Endothelial cell of umbilical vein (primary cell): Measurements from ENCODE around the gene SLC12A7. TPM values are rescaled to one million over a fixed set of nuclear protein-coding genes. Genes with fewer than 3 reads are reported as not detected.

ENCODE experiments used
- BruUV-seq: library from RNA; stranded (reverse); fragments of 400-500 nt; replicated peaks from 2 replicates; lab custom pipeline; 2021; lab: Mats Ljungman, UMichigan
- CTCF ChIA-PET: fragments of 300-600, 350-600 bp; sonication (Branson Sonifier 250); formaldehyde crosslinking; loops from one replicate; lab custom pipeline; 2021; ENCODE audit warnings: antibody characterized with exemption, inconsistent platforms; lab: Charles Lee
- POLR2A ChIA-PET: fragments of 300-600, 350-600 bp; sonication (Branson Sonifier 250); formaldehyde crosslinking; loops from one replicate; lab custom pipeline; 2021; ENCODE audit warnings: antibody characterized with exemption, inconsistent platforms; lab: Charles Lee
- DNase-seq: peaks from one replicate; pipeline ENCODE4 v3.0.0-alpha.2; 2011; ENCODE audit warnings: low read depth, low spot score
- FAIRE-seq: peaks from 2 replicates; lab custom pipeline; 2011; peaks lifted over from hg19 to GRCh38; lab: Jason Lieb, UNC
- H2AFZ ChIP-seq: 2 replicates; pipeline ENCODE4 v1.6.0; 2012; ENCODE audit warnings: low read depth, low read length, control low read depth, inconsistent platforms
- H3K27ac ChIP-seq: 2 replicates; pipeline ENCODE4 v1.5.1; 2011; ENCODE audit warnings: low read depth, mild to moderate bottlenecking, control low read depth, low read length, moderate library complexity; ENCODE audit not compliant: insufficient read depth
- H3K27me3 ChIP-seq, 2 experiments: 2 replicates each; pipeline versions ENCODE4 v1.6.0 to v1.6.1; 2011; ENCODE audit warnings: low read length in 2 of 2, mixed read lengths in 1 of 2; ENCODE audit not compliant: control insufficient read depth in 2 of 2, insufficient read depth in 2 of 2
- H3K36me3 ChIP-seq, 2 experiments: 2 replicates in 1 of 2; 3 replicates in 1 of 2; pipeline ENCODE4 v1.5.1; 2011; ENCODE audit warnings: low read length in 2 of 2, mild to moderate bottlenecking in 1 of 2, moderate library complexity in 1 of 2; ENCODE audit not compliant: control insufficient read depth in 2 of 2, insufficient read depth in 2 of 2; ENCODE audit errors: extremely low read depth in 1 of 2
- H3K4me1 ChIP-seq: 3 replicates; pipeline ENCODE4 v1.5.1; 2011; ENCODE audit warnings: mild to moderate bottlenecking, low read length; ENCODE audit not compliant: control insufficient read depth, insufficient read depth; ENCODE audit errors: extremely low read depth
- H3K4me2 ChIP-seq: 2 replicates; pipeline ENCODE4 v1.6.1; 2011; ENCODE audit warnings: low read length, control low read depth, mixed read lengths; ENCODE audit not compliant: insufficient read depth
- H3K4me3 ChIP-seq, 3 experiments: fragments of 200-600 bp in 1 of 3; sonication (generic), shearing (Covaris generic) in 1 of 3; replicated peaks in 1 of 3; 2 replicates each; pipeline ENCODE4 v1.5.1; 2011 to 2016; ENCODE audit warnings: control low read depth in 3 of 3, low read length in 3 of 3, mild to moderate bottlenecking in 2 of 3, inconsistent platforms in 1 of 3, low read depth in 1 of 3, moderate library complexity in 1 of 3; ENCODE audit not compliant: insufficient read depth in 1 of 3
- H3K79me2 ChIP-seq: 2 replicates; pipeline ENCODE4 v1.6.0; 2012; ENCODE audit warnings: low read length, inconsistent platforms; ENCODE audit not compliant: control insufficient read depth, insufficient read depth
- H3K9ac ChIP-seq: replicated peaks from 2 replicates; pipeline ENCODE3; 2011; ENCODE audit warnings: low read length, control low read depth; ENCODE audit not compliant: insufficient read depth; ENCODE audit errors: extremely low read depth
- H3K9me1 ChIP-seq: replicated peaks from 3 replicates; pipeline ENCODE4 v1.6.0; 2011; ENCODE audit warnings: mild to moderate bottlenecking, low read length; ENCODE audit not compliant: control insufficient read depth, insufficient read depth; ENCODE audit errors: extremely low read depth
- H3K9me3 ChIP-seq: replicated peaks from 2 replicates; pipeline ENCODE4 v1.5.1; 2012; ENCODE audit warnings: low read length, inconsistent platforms; ENCODE audit not compliant: control insufficient read depth, insufficient read depth
- H4K20me1 ChIP-seq: replicated peaks from 2 replicates; pipeline ENCODE3; 2011; ENCODE audit warnings: mild to moderate bottlenecking, low read length; ENCODE audit not compliant: control insufficient read depth, insufficient read depth; ENCODE audit errors: extremely low read depth
- EZH2 ChIP-seq: IDR thresholded peaks from 2 replicates; pipeline ENCODE4 v1.6.1; 2012; ENCODE audit warnings: borderline replicate concordance, low read depth, mild to moderate bottlenecking, moderate library complexity, low read length, inconsistent platforms; ENCODE audit not compliant: severe bottlenecking
- FOS ChIP-seq: IDR thresholded peaks from 2 replicates; pipeline ENCODE4 v1.6.1; 2011; ENCODE audit warnings: mild to moderate bottlenecking, low read length, moderate library complexity, borderline replicate concordance; ENCODE audit not compliant: insufficient read depth
- GATA2 ChIP-seq: IDR thresholded peaks from 2 replicates; pipeline ENCODE4 v1.7.0; 2011; ENCODE audit warnings: low read depth, mild to moderate bottlenecking, moderate library complexity, mixed read lengths, low read length; ENCODE audit not compliant: insufficient read length, insufficient read depth
- JUN ChIP-seq: IDR thresholded peaks from 2 replicates; pipeline ENCODE4 v1.6.1; 2011; ENCODE audit warnings: borderline replicate concordance, low read depth; ENCODE audit not compliant: insufficient read length, insufficient read depth
- MYC ChIP-seq: IDR thresholded peaks from one replicate; pipeline ENCODE4 v1.6.1; 2011; ENCODE audit warnings: mild to moderate bottlenecking, low read depth, low read length
- POLR2A ChIP-seq: IDR thresholded peaks from 2 replicates; pipeline ENCODE4 v1.6.1; 2012; ENCODE audit warnings: low read depth, mild to moderate bottlenecking, control low read depth, low read length
- POLR2AphosphoS5 ChIP-seq: IDR thresholded peaks from 2 replicates; pipeline ENCODE4 v1.6.1; 2012; ENCODE audit warnings: low read depth, mild to moderate bottlenecking, control low read depth, low read length, moderate library complexity; ENCODE audit not compliant: insufficient read depth
- dilution Hi-C: fragments of 300-500 bp; cut with MboI; formaldehyde crosslinking; loops from one replicate; pipeline ENCODE4 v1.15.0; 2019; ENCODE audit warnings: low sequenced_read_pairs; ENCODE audit not compliant: extremely low pct_ligation_motif_present
- intact Hi-C: fragments of 100-400 bp; cut with micrococcal nuclease; formaldehyde crosslinking; loops from one replicate; pipeline ENCODE4 v1.10.0; 2022
- polyA plus RNA-seq, 4 experiments: library from polyadenylated mRNA; depleted of rRNA in 3 of 4; stranded (reverse) in 3 of 4; unstranded in 1 of 4; fragments of >200 nt; gene quantifications; 2 replicates each; pipeline versions ENCODE4 v1.2.1 to v1.2.3, GENCODE V29; 2011 to 2012; ENCODE audit warnings: missing spikeins in 1 of 4
- total RNA-seq: library from RNA; stranded (reverse); gene quantifications from 2 replicates; pipeline ENCODE4 v1.2.3, GENCODE V29; 2021
- TF ChIP-seq, protein P1 (sequence below), 2 donors: IDR thresholded peaks; 1 replicate in 1 of 2; 2 replicates in 1 of 2; pipeline ENCODE4 v1.5.1; 2011; ENCODE audit warnings: low read length in 2 of 2, mild to moderate bottlenecking in 2 of 2, moderate library complexity in 2 of 2, control low read depth in 1 of 2, inconsistent platforms in 1 of 2, low read depth in 1 of 2; ENCODE audit not compliant: insufficient read depth in 1 of 2; ENCODE audit errors: extremely low read depth in 1 of 2
- TF ChIP-seq, protein P2 (sequence below): IDR thresholded peaks from 2 replicates; pipeline ENCODE4 v1.6.1; 2011; ENCODE audit not compliant: insufficient read depth, insufficient read length

Gene SLC12A7
- total and polyA plus RNA-seq, 2 donors (not counting 3 experiments of a cell fraction or from before 2014, with no cell fraction given) = 16.4 to 38.8 TPM

GRCh38 chr5:1052641-1053390 is 59.0 kb downstream of the SLC12A7 start:
- ChIA-PET POLR2A (no interaction called here), CTCF (no interaction called here)
- Histone ChIP-seq H3K4me3 (no peak overlapping the region), H3K79me2 (no peaks in the 10 kb centered on the region), H3K4me2 (no peak overlapping the region), H3K9me1 (no peaks in the 10 kb centered on the region), H3K36me3 (peaks cover 2 to 15% of the 10 kb centered on the region in 2 experiments), H3K9me3 (no peaks in the 10 kb centered on the region), H3K27me3 (no peaks in the 10 kb centered on the region), H3K4me1 (no peaks in the 10 kb centered on the region), H2AFZ (no peak overlapping the region), H3K27ac (no peak overlapping the region), H3K9ac (no peak overlapping the region), H4K20me1 (no peaks in the 10 kb centered on the region)
- TF ChIP-seq GATA2 (no peak), EZH2 (no peak), POLR2A (no peak), POLR2AphosphoS5 (no peak), FOS (no peak), MYC (no peak), JUN (no peak)
- TF ChIP-seq, protein P1, sequence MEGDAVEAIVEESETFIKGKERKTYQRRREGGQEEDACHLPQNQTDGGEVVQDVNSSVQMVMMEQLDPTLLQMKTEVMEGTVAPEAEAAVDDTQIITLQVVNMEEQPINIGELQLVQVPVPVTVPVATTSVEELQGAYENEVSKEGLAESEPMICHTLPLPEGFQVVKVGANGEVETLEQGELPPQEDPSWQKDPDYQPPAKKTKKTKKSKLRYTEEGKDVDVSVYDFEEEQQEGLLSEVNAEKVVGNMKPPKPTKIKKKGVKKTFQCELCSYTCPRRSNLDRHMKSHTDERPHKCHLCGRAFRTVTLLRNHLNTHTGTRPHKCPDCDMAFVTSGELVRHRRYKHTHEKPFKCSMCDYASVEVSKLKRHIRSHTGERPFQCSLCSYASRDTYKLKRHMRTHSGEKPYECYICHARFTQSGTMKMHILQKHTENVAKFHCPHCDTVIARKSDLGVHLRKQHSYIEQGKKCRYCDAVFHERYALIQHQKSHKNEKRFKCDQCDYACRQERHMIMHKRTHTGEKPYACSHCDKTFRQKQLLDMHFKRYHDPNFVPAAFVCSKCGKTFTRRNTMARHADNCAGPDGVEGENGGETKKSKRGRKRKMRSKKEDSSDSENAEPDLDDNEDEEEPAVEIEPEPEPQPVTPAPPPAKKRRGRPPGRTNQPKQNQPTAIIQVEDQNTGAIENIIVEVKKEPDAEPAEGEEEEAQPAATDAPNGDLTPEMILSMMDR (IDR thresholded peaks at IDR 0.05; ENCODE audit: extremely low read depth in 1 of 2, insufficient read depth in 1 of 2, low read depth in 1 of 2, low read length in 2 of 2) = no peak
- TF ChIP-seq, protein P2, sequence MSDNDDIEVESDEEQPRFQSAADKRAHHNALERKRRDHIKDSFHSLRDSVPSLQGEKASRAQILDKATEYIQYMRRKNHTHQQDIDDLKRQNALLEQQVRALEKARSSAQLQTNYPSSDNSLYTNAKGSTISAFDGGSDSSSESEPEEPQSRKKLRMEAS = no peak
- intact Hi-C loops (no loop called here), dilution Hi-C loops (no loop called here)
- DNase-seq = no peak
- no peak for FAIRE-seq
- no TSS peak for BruUV-seq
